LHCN-M2 (cell line): ENCODE data around the gene GLCCI1. TPM values are rescaled to one million over a fixed set of nuclear protein-coding genes. Genes with fewer than 3 reads are reported as not detected.

Source experiments
- DNase-seq: peaks from one replicate; pipeline ENCODE4 v3.0.0-alpha.2; 2012; ENCODE audit warnings: low read depth
- total RNA-seq: library from RNA; depleted of rRNA; stranded (reverse); fragments of >200 nt; gene quantifications from 2 replicates; pipeline ENCODE4 v1.2.3, GENCODE V29; 2014

GLCCI1 gene
- total RNA-seq, 1 experiment from 2014 or later: 4.2 TPM

GRCh38 chr7:7962851-7963250 is 5.7 kb upstream of the GLCCI1 start:
- peak; percentile 36 for DNase-seq

GRCh38 chr7:7964250-7964649 is 4.3 kb upstream of the GLCCI1 start:
- no peak for DNase-seq

- DNase-seq: no peak
Observed at GRCh38 chr7:7964691-7965090, 3.9 kb upstream of the GLCCI1 start.

GRCh38 chr7:7965301-7965700 is 3.3 kb upstream of the GLCCI1 start:
- DNase-seq: no peak

- no peak for DNase-seq
Observed at GRCh38 chr7:7966141-7966734, 2.4 kb upstream of the GLCCI1 start.

GRCh38 chr7:7967886-7968543 is 581 bp upstream of the GLCCI1 start:
- DNase-seq: no peak

GRCh38 chr7:7969306-7970236 is 975 bp downstream of the GLCCI1 start:
- peak; percentile 56 for DNase-seq

- DNase-seq: no peak
Observed at GRCh38 chr7:7970237-7970530, 1.6 kb downstream of the GLCCI1 start.

GRCh38 chr7:7970531-7971307 is 2.1 kb downstream of the GLCCI1 start:
- DNase-seq: peak; percentile 23

GRCh38 chr7:7971308-7972040 is 2.9 kb downstream of the GLCCI1 start:
- no peak for DNase-seq

GRCh38 chr7:7972128-7972527 is 3.5 kb downstream of the GLCCI1 start:
- no peak for DNase-seq

- no peak for DNase-seq
Observed at GRCh38 chr7:7972922-7973594, 4.5 kb downstream of the GLCCI1 start.

- no peak for DNase-seq
Observed at GRCh38 chr7:7976677-7977076, 8.1 kb downstream of the GLCCI1 start.

GRCh38 chr7:7977774-7978173 is 9.2 kb downstream of the GLCCI1 start:
- DNase-seq: no peak

GRCh38 chr7:7978860-7979259 is 10.3 kb downstream of the GLCCI1 start:
- DNase-seq: no peak

- DNase-seq: no peak
Observed at GRCh38 chr7:7979558-7979957, 11.0 kb downstream of the GLCCI1 start.

- DNase-seq: no peak
Observed at GRCh38 chr7:7980134-7980533, 11.5 kb downstream of the GLCCI1 start.

GRCh38 chr7:7982904-7983303 is 14.3 kb downstream of the GLCCI1 start:
- no peak for DNase-seq

- DNase-seq: no peak
Observed at GRCh38 chr7:7984424-7984823, 15.8 kb downstream of the GLCCI1 start.

GRCh38 chr7:7988706-7989105 is 20.1 kb downstream of the GLCCI1 start:
- DNase-seq: no peak

- no peak for DNase-seq
Observed at GRCh38 chr7:7989133-7989532, 20.5 kb downstream of the GLCCI1 start.
